NCI-H2081 (cell line): ENCODE measurements around the gene ADORA3.

Experiments used
- DNase-seq, 2 experiments: peaks; one replicate each; lab custom pipeline; 2025; lab: John Stamatoyannopoulos, UW

The ADORA3 gene

DNA sequence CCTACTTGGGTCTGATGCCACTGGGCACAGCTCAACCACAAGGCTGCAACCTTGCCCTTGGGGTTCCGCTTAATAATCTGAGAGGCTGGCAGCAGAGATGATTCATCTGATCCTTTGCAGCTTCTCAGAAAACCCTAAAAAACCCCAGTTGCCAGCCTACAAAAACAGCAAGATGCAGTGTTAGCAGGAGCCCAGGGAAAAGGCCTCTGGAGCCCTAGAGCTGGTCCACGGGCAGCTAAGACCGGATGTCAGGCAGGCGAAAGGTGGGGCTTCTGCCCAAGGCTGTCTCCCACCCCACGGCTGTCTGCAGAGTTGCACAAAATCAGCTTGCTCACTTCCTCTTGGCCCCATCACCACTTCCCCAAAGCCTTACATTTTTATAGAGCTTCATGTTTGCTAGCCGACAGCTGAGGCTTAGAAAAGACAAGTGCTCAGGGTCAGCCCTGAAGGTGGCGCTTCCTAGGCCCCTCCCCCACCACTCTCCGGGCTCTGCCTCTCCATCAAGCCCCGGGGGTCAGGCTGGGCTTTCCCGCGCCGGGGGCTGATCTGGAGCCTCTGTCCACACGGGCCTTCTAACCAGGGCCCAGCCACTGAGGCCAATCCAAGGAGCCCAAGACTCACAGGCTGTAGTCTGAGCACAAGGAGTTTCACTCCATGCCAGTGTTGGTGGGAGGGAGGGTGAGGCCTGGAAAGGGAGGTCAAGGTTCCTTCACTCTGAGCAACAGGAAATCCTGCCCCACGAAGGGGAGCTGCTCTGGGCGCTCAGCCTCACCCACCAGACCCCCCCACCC, 4.2 kb upstream of the ADORA3 start:
- no peak for DNase-seq

DNA sequence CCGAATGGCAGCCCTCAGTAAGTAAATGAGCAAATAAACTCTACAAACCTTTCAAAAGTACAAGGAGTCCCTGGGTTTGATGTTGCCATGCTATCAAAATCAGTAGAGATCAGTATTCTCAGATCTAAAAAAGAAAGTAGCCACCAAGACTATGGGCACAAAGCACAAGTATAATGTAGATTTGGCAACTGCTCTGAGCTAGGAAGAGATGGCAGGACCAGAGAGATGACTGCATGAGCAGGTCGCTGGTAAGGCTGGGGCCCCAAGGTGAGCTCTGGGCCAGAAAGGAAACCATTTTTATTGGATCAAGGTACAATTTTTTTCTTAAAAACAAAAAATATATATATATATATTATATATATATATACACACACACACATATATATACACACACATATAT, 3.1 kb upstream of the ADORA3 start:
- DNase-seq: no peak

DNA sequence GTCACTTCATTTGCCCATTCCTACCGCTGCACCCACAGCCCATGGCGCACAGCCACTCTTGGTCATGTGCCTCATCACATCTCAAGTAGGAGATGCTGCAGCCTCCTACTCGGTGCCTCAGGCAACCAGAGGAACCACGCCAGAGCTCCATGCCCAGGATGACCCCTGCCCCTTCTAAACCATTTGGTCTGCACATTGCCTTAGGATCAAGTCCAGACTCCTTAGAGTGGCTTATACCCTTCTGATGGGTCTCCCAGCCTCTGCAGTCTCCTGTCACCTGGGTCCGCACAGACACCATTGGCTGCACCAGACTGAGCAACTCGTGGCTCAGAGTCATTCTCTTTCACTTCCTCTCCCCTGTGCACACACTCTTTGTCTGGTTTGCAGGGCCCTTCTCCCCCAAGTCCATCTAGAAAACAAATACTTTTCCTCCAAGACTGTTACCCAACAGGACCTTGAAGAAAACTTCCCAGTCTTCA, 2.2 kb upstream of the ADORA3 start:
- no peak for DNase-seq

DNA sequence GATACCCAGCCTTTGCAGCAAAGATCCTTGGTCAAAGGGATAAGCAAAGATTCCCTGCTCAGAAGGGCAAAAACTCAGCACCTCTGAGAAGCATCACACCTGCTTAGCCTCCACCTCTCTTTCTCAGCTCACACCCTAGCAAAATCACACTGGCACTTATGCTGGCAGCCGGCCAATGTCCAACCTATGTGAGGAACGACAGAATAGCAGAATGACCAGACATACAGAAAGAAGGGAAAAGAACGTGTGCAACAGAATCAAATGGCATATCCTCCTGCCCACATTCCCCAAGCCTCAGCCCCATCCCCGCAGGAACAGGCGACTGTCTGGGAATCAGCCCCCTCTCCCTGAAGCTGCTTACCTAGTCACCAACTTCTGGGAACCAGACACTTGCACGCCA, 664 bp upstream of the ADORA3 start:
- DNase-seq: no peak

DNA sequence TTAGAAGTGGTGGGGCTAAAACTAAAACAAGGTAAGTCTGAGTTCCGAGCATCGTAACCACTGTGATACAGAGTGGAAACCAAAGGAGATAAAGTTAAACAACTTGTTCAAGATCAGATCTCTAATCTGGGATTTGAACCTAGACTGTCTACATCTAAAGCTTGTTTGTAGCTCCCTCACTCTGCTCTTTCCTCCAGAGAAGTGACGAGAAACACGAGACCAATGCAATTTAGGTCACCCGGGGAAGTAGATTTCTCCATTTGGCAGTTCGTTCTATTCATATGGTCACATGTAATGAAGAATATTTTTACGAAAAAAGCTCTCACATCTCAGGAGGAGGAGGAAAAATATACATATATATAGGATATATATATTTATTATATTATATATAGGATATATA, 1.8 kb downstream of the ADORA3 start:
- no peak for DNase-seq

DNA sequence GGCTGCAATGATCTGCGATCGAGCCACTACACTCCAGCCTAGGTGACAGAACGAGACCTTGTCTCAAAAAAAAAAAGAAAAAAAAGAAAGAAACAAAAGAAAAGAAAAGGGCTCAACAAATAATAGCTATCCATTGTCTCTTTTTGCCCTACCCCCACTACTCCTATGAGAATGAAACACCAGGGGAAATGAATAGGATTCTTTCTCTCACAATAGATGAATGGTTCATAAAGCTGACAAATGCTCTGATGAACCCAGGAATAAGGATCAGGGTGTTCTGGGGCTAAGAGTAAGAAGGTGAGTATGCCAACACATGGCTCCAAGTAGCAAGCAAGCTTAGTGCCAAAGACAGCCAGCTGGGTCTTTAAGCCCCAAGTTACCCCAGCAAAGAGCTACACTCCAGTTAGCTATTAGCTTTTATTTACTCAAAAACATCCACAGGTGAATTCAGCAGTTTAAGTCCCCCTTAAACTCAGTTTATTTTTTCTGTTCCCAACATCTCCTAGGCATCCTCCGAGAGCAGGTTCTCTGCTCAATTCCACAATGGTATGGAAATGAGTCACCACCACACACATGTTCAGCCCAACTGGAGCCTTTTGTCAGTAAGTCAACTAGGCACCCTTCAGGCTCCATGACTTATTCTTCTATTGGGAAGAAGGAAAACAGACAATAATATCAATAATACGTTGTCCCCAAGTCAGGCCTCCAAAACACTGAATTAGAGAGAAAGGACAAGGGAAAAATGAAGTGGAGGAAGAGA, 4.2 kb downstream of the ADORA3 start:
- DNase-seq: no peak

DNA sequence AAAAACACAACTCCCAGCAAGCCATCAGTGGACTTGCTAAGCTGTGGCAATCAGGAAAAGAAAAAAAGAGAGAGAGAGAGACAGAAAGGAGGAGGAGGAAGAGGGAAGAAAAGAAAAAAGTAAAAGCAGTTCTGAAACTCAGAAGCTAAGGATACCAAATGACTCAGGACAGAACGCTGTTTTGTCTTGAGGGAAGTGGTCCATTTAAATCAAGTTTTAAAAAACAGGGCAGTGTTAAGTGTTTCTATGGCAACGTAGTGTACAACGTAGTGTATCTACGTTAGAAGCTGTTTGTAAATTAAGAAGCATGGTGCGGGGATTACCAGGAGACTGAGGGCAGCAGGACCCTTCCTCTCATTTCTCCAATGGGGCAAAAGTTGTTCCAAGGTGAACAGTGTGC, 5.8 kb downstream of the ADORA3 start:
- DNase-seq: no peak

DNA sequence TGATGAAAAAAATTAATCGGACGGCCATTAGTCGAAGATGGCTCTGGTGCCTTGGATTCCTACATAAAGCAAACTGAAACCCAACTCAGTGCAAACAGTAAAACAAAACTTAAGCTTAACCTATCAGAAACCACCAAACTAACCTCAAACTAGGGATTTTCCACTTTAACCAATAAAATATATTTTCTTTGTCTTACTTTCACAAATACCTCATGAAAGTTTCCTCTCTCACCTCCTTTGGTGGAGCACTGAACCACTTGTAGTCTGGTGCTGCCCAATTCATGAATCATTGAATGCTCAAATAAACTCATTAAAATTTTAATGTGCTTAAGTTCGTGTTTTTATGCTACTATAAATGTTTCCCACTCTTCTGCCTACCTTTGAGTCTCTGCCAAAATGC, 7.0 kb downstream of the ADORA3 start:
- no peak for DNase-seq

DNA sequence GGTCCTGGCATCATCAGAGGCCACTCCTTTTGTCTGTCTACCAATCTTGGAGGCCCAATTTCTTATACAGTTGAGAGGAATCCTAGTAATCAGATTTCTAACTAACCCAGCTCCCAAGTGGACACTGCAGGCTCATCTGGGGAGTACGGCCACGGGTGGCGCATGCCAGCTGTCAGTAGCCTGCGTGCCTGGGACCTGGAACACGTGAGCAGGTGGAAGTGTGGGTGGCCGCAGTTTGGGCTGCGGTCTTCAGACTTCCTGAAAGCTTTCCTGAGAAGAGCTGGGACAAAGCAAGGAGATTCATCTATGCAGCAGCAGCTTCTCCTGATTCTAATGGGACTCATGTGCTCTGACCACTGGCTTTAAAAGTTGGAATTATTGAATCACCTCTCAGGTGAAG, 12.4 kb downstream of the ADORA3 start:
- no peak for DNase-seq

DNA sequence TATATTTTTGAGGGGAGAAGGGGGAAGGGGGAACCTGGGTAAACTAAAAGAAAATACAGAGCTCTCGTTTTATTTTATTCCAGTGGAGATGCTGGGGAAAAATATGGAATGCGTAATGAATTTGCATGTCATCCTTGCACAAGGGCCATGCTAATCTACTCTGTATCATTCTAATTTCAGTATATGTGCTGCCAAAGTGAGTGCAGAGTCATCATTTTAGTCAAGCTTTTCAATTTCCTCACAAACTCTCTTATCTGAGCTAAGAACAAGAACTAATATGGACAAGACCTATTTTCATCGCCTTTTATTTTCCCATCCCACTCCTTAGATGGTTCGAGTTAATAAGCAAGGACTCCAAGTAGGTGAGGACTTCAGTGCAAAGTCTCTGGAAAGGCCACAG, 13.2 kb downstream of the ADORA3 start:
- DNase-seq: no peak

DNA sequence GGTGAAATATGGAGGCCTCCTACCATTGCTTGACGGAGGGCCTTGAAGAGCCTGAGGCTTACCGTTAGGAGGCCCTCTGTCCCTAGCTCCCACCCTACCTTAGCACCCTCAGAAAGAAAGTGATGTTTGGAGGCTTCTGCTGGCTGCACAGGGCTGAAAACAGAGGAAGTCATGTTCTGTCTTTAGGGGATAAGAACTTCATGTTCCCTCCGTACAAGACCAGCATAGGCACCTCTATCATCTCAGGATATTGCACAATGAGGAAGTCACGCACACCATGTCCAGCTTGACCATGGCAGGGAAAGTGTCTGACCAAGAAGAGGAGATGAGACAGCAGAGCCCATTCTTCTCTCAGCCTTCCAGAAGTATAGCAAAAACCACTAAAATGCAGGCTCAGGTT, 13.8 kb downstream of the ADORA3 start:
- no peak for DNase-seq

DNA sequence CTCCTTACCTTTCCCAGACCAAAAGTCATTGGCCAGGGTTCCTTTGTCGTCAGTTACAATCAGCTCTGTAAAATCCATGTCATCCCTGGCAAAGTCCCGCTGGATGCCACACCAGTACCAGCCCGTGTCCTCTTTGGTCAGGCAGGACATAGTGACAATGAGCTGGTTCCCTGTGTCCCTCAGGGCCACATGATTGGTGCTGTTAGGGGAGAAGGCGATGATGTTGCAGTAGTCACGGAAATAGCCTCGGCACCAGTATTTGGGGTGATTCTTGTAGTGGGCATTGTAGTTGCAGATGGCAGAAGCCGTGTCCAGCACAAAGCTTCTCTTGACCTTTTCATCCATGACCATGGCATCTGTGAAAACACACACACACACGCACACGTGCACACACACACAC, 14.8 kb downstream of the ADORA3 start:
- DNase-seq: no peak

DNA sequence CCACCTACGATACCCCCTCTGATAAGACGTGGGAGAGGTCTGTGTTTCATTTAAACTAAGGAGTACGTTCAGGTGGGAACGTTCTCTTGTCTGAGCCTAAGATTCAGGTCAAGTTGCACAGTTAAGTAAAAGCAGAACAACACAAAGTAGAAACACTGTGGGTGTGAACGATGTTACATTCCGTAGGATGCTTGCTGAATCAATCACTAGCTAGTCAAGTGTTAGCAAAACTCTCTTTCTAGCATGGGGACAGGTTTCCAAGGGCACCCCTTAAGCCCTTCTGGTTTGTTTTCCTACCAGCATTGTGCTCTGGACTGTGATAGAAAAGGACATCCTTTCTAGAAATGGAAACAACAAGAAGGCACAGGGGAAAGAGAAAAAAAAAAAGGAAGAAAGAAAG, 16.3 kb downstream of the ADORA3 start:
- no peak for DNase-seq

DNA sequence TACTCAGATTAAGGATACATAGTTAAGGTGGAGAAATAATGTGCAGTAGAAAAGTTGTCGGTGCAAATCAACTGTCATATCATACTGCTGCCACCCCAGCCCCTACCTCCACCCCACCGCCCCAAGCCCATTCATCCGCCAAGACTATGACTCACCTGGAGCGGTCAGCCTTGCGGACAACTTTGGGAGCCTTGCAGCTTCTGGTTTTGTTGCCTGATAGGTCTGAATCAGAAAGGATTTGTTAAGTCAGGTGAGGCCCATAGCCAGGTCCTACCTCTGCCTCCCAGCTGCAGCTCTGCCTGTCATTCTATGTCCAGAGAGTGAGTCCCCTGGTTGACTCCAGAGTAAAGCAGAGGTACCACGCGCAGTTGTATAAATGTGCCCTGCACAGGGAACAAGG, 17.0 kb downstream of the ADORA3 start:
- DNase-seq: no peak

DNA sequence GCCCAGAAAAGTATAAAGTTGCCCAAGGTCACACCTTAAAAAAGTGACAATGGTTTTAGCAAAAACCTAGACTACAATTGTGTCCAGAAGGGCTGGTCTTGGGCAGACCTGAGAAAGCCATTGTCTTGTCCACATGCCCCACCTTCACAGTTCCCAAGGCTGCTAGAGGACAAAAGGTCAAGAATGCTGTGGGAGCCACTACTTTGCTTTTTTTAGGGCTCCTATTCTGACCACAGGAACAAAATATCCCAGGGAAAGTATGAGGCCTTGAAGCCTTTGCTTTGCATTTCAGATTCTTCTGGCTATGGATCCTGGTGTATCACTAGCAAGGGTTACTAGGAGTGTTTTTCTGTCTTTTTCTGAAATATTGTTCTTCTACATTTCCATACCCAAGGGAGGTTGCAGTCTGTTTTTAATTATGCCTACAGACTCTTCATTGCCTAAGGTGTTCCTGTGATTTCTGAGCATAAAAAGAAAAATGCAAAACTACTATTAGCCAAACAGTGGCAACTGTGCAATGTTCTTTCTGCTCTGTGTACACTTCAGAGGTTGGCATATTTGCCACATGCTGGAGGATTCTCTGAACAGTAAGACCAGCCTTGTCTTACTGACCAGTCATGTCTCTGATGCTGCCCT, 18.9 kb downstream of the ADORA3 start:
- DNase-seq: no peak

DNA sequence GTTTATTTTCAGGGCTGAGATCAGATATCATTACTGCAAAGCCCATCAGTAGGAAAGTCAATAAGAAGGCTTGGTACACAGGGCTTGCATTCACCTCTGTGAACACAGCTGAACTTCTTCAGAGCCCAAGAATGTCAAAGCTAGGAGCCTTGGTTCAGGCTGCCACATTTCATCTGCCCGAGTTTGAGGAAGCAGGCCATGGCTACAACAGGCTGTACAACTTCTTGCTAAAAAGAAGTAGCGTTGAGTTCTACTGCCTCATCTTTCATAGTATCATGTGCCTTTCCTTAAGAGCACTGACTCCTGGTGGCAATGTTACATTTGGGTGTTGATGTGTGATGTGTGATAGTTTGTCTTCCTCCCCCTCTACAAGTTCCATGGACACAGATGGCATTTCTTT, 19.6 kb downstream of the ADORA3 start:
- no peak for DNase-seq

DNA sequence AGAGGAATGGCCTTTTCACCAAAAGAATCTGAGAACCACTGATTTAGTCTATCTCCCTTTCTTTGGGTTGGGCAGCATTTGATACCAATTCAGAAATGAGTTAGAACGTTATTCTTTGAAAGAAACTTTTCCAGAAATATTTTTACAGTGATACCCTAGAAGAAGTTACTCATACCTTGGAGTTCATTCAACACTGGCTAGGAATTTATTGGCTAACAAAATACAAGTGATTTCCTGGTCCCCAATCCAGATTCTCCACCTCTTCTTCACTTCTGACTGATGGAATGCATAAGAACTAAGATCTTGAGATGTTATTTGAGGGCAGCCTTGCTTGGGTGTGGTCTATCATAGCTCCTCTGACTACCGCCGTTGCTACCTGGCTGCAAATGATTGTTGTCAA, 20.3 kb downstream of the ADORA3 start:
- no peak for DNase-seq

DNA sequence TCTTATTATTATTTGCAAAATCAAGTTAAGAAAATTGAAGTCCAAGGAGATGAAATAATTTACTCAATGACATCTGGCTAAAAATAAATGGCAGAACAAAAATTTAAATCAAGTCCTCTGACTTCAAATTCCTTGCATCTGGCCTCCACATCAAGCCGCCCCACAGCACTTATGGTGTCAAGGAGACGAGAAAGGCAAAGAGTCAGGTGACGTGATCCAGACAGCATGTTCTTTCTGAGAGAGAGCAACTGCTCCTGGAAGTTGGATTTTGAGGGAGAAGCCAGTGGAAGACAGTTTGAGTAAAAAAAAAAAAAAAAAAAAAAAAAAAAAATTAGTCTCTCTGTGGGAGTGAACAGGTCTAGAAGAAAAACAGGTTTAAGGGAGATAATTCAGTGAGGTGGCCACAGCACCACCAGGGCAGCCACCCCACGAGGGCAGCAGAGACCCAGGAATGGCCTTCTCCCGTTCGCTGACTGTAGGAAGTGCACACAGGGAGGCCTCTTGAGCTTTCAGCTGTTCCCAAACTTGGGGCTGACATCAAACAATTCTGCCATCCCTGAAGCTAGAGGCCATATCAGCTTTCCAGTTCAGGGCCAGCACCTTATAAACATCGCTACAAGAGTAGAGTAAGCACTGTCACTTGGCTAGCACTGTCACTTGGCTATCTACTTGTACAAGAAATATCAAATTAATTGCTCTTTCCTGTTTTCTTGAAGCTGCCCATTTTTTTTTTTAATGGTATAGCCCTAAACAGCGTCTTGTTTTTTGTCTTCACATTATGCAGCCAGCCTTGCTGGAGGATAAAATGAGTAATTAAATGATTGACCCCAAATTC, 21.8 kb downstream of the ADORA3 start:
- peak in 1 of 2 experiments; percentile 6 for DNase-seq

DNA sequence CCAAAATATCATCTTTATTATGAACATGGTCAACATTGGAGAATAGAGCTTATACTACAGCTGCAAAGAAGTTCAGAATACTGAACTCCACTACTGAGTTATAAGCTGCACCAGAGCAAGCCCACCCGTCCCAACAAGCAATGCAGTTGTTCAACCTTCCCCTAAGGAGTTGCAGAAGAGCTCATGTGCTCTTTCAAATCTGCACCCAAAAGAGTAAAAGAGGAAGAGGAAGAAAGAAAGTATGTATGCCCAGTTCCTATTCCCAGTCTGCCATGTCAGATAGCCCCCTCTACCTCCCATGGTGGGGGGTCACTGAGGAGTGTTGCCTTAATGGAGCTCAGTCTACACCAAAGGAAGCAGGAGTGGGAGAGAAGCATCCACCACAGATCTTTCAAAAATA, 22.8 kb downstream of the ADORA3 start:
- no peak for DNase-seq

DNA sequence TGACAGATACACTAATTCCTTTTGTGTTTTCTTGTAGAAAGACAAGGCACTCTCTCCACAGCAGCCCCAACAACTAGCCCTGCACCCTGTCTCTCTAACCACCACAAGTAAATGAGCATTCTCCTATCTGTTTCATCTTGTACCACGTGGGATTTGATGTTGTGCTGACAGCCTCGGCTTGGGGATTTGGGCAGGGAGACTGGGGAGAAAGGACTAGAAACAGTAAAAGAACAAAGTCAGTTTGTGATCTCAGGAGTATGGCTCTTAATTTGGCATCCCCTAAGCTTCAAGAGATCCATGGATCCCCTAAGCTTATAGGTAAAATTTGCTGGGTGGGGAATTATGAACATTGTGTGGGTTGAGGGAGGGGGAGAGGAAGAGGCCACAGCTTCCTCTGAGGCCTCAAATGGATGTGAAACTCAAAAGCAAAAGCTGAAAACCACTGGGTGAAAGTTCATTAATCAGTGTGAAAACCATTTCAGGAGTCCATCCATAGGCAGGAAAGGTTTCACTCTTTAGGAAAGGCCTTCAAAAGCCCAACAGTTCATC, 26.6 kb downstream of the ADORA3 start:
- no peak for DNase-seq

DNA sequence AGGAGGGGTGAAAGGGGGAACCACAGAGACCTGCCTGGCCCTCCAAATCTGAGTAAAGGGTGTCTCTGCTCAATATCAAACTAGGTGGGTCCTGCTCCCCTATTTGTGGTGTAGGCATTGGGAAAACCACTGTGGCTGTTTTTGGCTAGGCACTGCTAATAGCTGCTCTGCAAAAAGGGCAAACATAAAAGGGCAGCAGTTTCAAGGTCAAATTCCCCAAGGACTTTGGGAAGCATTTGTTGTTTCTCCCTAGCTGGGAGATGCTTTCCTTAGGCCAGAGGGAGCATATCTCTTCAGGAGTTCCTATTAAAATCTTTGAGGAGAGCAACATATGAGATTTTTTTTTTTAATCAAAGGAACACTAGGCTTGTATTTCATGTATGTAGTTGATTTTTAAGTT, 27.2 kb downstream of the ADORA3 start:
- DNase-seq: no peak

DNA sequence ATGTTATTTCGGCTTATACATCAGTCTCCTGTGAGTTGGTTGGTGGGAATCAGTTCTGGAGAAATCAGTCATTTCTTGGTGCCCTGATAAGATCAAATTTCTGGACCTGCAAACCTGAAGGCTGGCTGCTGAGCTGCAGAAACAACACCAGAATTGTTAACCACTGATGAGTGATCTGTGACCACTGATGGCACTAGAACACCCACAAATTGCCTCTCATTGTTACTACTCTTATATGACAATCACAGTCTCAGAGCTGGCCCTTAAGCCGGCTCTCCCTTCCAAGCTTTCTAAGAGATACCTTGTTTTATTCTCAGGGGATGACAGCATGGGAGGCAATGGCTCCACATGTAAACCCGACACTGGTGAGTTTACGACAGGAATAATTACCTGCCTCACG, 27.7 kb downstream of the ADORA3 start:
- no peak for DNase-seq
